ENCODE results near the gene CXADR.

GRCh38 chr21:17572431-17572830, 59.6 kb downstream of the CXADR start:
- TF ChIP-seq EP300 (IDR thresholded peaks at IDR 0.05) (no peak), CTCF (IDR thresholded peaks at IDR 0.05) (no peak), POLR2AphosphoS5 (IDR thresholded peaks at IDR 0.05) (no peak)

Data from suprapubic skin (tissue), 4 donors.